Mesothelial cell of epicardium (in vitro differentiated cells): Measurements from ENCODE around the gene ESYT2. TPM values are rescaled to one million over a fixed set of nuclear protein-coding genes. Genes with fewer than 3 reads are reported as not detected.
A peak's percentile ranks its signal among the peaks of the same experiment; 100 is the strongest.

Source experiments
- DNase-seq, 2 experiments: peaks; one replicate each; pipeline ENCODE4 v3.0.0; 2021; ENCODE audit warnings: low spot score in 2 of 2; ENCODE audit not compliant: unreplicated experiment in 2 of 2
- H3K27ac Mint-ChIP-seq: 2 replicates; pipeline ENCODE4 v1.8.0; 2021; ENCODE audit warnings: mixed read lengths
- H3K27me3 Mint-ChIP-seq: 2 replicates; pipeline ENCODE4 v1.8.0; 2021; ENCODE audit warnings: low read depth, mixed read lengths
- H3K36me3 Mint-ChIP-seq: 2 replicates; pipeline ENCODE4 v1.8.0; 2021; ENCODE audit warnings: mixed read lengths
- H3K4me1 Mint-ChIP-seq: 2 replicates; pipeline ENCODE4 v1.8.0; 2021; ENCODE audit warnings: mixed read lengths
- H3K4me3 Mint-ChIP-seq: 2 replicates; pipeline ENCODE4 v1.8.0; 2021; ENCODE audit warnings: mild to moderate bottlenecking, moderate library complexity, mixed read lengths
- H3K9me3 Mint-ChIP-seq: 2 replicates; pipeline ENCODE4 v1.8.0; 2021; ENCODE audit warnings: mixed read lengths
- total RNA-seq: library from RNA; stranded (reverse); gene quantifications from 3 replicates; pipeline ENCODE4 v1.2.1, GENCODE V29; 2021
- TF ChIP-seq, protein P1 (sequence below): fragments of 200-600 bp; sonication (generic); IDR thresholded peaks from one replicate; pipeline ENCODE4 v1.5.0; 2021; ENCODE audit warnings: antibody characterized with exemption; ENCODE audit not compliant: unreplicated experiment

Gene ESYT2
- total RNA-seq, 1 donor from 2014 or later, result 37.1 TPM

- TF ChIP-seq, protein P1, sequence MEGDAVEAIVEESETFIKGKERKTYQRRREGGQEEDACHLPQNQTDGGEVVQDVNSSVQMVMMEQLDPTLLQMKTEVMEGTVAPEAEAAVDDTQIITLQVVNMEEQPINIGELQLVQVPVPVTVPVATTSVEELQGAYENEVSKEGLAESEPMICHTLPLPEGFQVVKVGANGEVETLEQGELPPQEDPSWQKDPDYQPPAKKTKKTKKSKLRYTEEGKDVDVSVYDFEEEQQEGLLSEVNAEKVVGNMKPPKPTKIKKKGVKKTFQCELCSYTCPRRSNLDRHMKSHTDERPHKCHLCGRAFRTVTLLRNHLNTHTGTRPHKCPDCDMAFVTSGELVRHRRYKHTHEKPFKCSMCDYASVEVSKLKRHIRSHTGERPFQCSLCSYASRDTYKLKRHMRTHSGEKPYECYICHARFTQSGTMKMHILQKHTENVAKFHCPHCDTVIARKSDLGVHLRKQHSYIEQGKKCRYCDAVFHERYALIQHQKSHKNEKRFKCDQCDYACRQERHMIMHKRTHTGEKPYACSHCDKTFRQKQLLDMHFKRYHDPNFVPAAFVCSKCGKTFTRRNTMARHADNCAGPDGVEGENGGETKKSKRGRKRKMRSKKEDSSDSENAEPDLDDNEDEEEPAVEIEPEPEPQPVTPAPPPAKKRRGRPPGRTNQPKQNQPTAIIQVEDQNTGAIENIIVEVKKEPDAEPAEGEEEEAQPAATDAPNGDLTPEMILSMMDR, result no peak
- no peak for DNase-seq
- H3K9me3 Mint-ChIP-seq, result peaks cover 3% of the 10 kb centered on the region
- H3K4me1 Mint-ChIP-seq, result peaks cover 5% of the 10 kb centered on the region
- H3K36me3 Mint-ChIP-seq, result no peaks in the 10 kb centered on the region
- H3K4me3 Mint-ChIP-seq, result no peak overlapping the region
- H3K27ac Mint-ChIP-seq, result no peak overlapping the region
- no peaks in the 10 kb centered on the region for H3K27me3 Mint-ChIP-seq
Observed at GRCh38 chr7:158837790-158838637, 8.7 kb upstream of the ESYT2 start.

DNA sequence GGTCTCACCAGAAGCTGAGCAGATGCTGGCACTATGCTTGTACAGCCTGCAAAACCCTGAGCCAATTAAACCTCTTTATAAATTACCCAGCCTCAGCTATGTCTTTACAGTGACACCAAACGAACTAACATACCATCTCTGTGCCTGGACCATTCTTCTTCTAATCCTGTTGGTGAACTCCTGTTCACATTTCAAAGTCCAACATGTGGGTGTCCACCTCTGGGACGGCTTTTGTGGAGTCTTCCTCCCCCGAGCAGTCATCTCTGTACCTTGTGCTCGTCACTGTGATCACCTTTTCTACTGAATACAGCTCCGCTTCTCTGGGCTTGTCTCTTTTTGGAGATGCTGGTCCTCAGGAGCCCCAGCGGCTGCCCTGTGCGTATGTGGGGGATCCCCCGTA, 7.4 kb upstream of the ESYT2 start:
- H3K27ac Mint-ChIP-seq, result no peak overlapping the region
- H3K4me1 Mint-ChIP-seq, result peaks cover 5% of the 10 kb centered on the region
- TF ChIP-seq, protein P1, result no peak
- DNase-seq, result no peak
- H3K4me3 Mint-ChIP-seq, result no peak overlapping the region
- no peaks in the 10 kb centered on the region for H3K27me3 Mint-ChIP-seq
- H3K9me3 Mint-ChIP-seq, result peaks cover 3% of the 10 kb centered on the region
- H3K36me3 Mint-ChIP-seq, result no peaks in the 10 kb centered on the region

DNA sequence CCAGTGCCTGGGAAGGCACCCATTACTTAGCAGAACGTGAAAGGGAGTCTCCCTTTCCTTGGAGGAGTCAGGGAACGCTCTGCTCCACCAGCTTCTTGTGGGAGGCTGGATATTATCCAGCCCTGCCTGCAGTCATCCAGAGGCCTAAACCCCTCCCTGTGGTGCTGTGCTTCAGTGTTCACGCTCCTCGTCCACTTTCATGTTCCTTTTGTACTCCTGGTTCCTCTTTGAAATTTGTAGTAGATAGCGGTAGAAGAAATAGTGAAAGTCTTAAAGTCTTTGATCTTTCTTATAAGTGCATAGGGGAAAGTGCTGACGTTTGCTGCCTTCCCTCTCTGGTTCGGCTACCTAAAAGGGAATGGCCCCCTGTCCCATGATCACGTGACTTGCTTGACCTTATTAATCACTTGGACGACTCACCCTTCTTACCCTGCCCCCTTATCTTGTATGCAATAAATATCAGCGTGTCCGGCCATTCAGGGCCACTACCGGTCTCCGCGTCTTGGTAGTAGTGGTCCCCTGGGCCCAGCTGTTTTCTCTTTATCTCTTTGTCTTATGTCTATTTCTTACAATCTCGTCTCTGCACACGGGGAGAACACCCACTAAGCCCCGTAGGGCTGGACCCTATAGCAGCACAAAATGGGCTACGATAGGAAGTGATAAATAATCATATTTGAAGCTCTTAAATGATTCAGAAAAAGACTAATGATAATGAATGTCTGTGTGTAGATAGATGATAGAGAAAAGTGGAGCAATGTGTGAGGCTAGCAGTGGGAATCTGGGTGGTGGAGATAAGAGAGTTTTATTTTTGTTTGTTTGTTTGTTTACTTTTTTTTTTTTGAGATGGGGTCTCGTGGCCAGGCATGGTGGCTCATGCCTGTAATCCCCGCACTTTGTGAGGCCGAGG, 5.8 kb upstream of the ESYT2 start:
- Mint-ChIP-seq H3K4me1 (peaks cover 13% of the 10 kb centered on the region), H3K4me3 (peak overlapping the region; percentile 11), H3K9me3 (peaks cover 3% of the 10 kb centered on the region), H3K36me3 (no peaks in the 10 kb centered on the region), H3K27me3 (no peaks in the 10 kb centered on the region), H3K27ac (peak overlapping the region; percentile 63)
- TF ChIP-seq, protein P1, result no peak
- DNase-seq, result no peak

DNA sequence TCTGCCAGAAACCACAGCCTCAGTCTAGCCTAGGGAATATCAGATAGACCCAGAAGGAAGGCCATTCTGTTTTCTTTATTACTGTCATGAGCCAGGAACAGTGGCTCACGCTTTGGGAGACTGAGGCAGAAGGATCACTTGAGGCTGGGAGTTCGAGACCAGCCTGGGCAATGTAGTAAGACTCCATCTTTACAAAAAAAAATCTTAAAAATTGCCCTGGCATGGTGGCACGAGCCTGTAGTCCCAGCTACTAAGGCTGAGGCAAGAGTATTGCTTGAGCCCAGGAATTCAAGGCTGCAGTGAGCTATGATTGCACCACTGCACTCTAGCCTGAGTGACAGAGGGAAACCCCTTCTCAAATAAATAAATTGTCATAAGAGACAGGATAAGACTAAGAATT, 3.7 kb upstream of the ESYT2 start:
- TF ChIP-seq, protein P1, result no peak
- Mint-ChIP-seq H3K9me3 (peaks cover 3% of the 10 kb centered on the region), H3K36me3 (no peaks in the 10 kb centered on the region), H3K27ac (no peak overlapping the region), H3K4me3 (no peak overlapping the region), H3K4me1 (peaks cover 14% of the 10 kb centered on the region), H3K27me3 (no peaks in the 10 kb centered on the region)
- no peak for DNase-seq

GRCh38 chr7:158831738-158832091, 2.4 kb upstream of the ESYT2 start:
- H3K27me3 Mint-ChIP-seq, result no peaks in the 10 kb centered on the region
- no peak overlapping the region for H3K4me3 Mint-ChIP-seq
- H3K9me3 Mint-ChIP-seq, result peaks cover 3% of the 10 kb centered on the region
- DNase-seq, result no peak
- H3K36me3 Mint-ChIP-seq, result no peaks in the 10 kb centered on the region
- no peak overlapping the region for H3K27ac Mint-ChIP-seq
- TF ChIP-seq, protein P1, result no peak
- peaks cover 23% of the 10 kb centered on the region for H3K4me1 Mint-ChIP-seq
